H9 (cell line): ENCODE results near the gene UVRAG. TPM values are rescaled to one million over a fixed set of nuclear protein-coding genes. Genes with fewer than 3 reads are reported as not detected.

Experiments
- DNase-seq: peaks from one replicate; pipeline ENCODE4 v3.0.0-alpha.2; 2017
- H2AFZ ChIP-seq: one replicate; pipeline ENCODE4 v1.6.1; 2013; ENCODE audit warnings: mild to moderate bottlenecking, low read length, control low read depth, moderate library complexity
- H2AK5ac ChIP-seq: 2 replicates; pipeline ENCODE4 v1.6.1; 2013; ENCODE audit warnings: low read length, control low read depth, mixed read lengths; ENCODE audit not compliant: insufficient read length
- H2BK120ac ChIP-seq: one replicate; pipeline ENCODE4 v1.6.1; 2013; ENCODE audit warnings: low read depth, mild to moderate bottlenecking, low read length, control low read depth, inconsistent platforms; ENCODE audit not compliant: poor library complexity, severe bottlenecking
- H2BK12ac ChIP-seq: 2 replicates; pipeline ENCODE4 v1.6.1; 2013; ENCODE audit warnings: low read length, control low read depth, mixed read lengths, low read depth; ENCODE audit not compliant: insufficient read length
- H2BK15ac ChIP-seq: 2 replicates; pipeline ENCODE4 v1.6.1; 2013; ENCODE audit warnings: low read depth, low read length, control low read depth
- H2BK20ac ChIP-seq: one replicate; pipeline ENCODE4 v1.6.1; 2013; ENCODE audit warnings: low read depth, mild to moderate bottlenecking, low read length, control low read depth, inconsistent platforms; ENCODE audit not compliant: poor library complexity, severe bottlenecking
- H2BK5ac ChIP-seq: 2 replicates; pipeline ENCODE4 v1.6.1; 2013; ENCODE audit warnings: low read length, control low read depth, mixed read lengths; ENCODE audit not compliant: insufficient read length
- H3K14ac ChIP-seq: 2 replicates; pipeline ENCODE4 v1.6.1; 2013; ENCODE audit warnings: low read length, control low read depth; ENCODE audit not compliant: insufficient read depth
- H3K18ac ChIP-seq: 2 replicates; pipeline ENCODE4 v1.6.1; 2013; ENCODE audit warnings: low read depth, mild to moderate bottlenecking, mixed read lengths, low read length, control low read depth; ENCODE audit not compliant: insufficient read length
- H3K23ac ChIP-seq: 2 replicates; pipeline ENCODE4 v1.6.1; 2013; ENCODE audit warnings: low read length, control low read depth, mixed read lengths, low read depth; ENCODE audit not compliant: insufficient read length
- H3K23me2 ChIP-seq: 2 replicates; pipeline ENCODE4 v1.6.1; 2013; ENCODE audit warnings: low read depth, mild to moderate bottlenecking, mixed read lengths, low read length, control low read depth; ENCODE audit not compliant: insufficient read length, poor library complexity, severe bottlenecking
- H3K27ac ChIP-seq: 2 replicates; pipeline ENCODE4 v1.5.1; 2013; ENCODE audit warnings: low read length, control low read depth, mixed read lengths, low read depth; ENCODE audit not compliant: insufficient read length
- H3K27me3 ChIP-seq: 2 replicates; pipeline ENCODE4 v1.6.1; 2013; ENCODE audit warnings: low read length, control low read depth, inconsistent platforms; ENCODE audit not compliant: insufficient read depth
- H3K4ac ChIP-seq: 2 replicates; pipeline ENCODE4 v1.6.1; 2013; ENCODE audit warnings: low read depth, mild to moderate bottlenecking, control low read depth, inconsistent platforms, low read length, moderate library complexity
- H3K4me1 ChIP-seq: 2 replicates; pipeline ENCODE4 v1.6.1; 2013; ENCODE audit warnings: low read length, control low read depth, inconsistent platforms; ENCODE audit not compliant: insufficient read depth
- H3K4me2 ChIP-seq: 2 replicates; pipeline ENCODE4 v1.6.1; 2013; ENCODE audit warnings: low read length, control low read depth, mixed read lengths; ENCODE audit not compliant: insufficient read length, insufficient read depth
- H3K56ac ChIP-seq: 2 replicates; pipeline ENCODE4 v1.6.1; 2013; ENCODE audit warnings: low read depth, mild to moderate bottlenecking, mixed read lengths, low read length, control low read depth; ENCODE audit not compliant: insufficient read length
- H3K79me1 ChIP-seq: 2 replicates; pipeline ENCODE4 v1.6.1; 2013; ENCODE audit warnings: low read depth, mild to moderate bottlenecking, moderate library complexity, low read length, control low read depth, inconsistent platforms; ENCODE audit not compliant: insufficient read depth, poor library complexity, severe bottlenecking
- H3K79me2 ChIP-seq: 2 replicates; pipeline ENCODE4 v1.6.1; 2013; ENCODE audit warnings: low read length, control low read depth, inconsistent platforms; ENCODE audit not compliant: insufficient read depth
- H3K9ac ChIP-seq: 2 replicates; pipeline ENCODE4 v1.6.1; 2013; ENCODE audit warnings: low read length, control low read depth, mixed read lengths; ENCODE audit not compliant: insufficient read length; ENCODE audit errors: extremely low read depth
- H3K9me3 ChIP-seq: one replicate; pipeline ENCODE4 v1.6.1; 2013; ENCODE audit warnings: low read depth, low read length, inconsistent platforms; ENCODE audit not compliant: control insufficient read depth
- H3T11ph ChIP-seq: one replicate; pipeline ENCODE4 v1.6.1; 2013; ENCODE audit warnings: mild to moderate bottlenecking, low read length, control low read depth, inconsistent platforms
- H4K20me1 ChIP-seq: one replicate; pipeline ENCODE4 v1.6.1; 2013; ENCODE audit not compliant: control insufficient read depth, insufficient read length, insufficient read depth
- H4K5ac ChIP-seq: 2 replicates; pipeline ENCODE4 v1.6.1; 2013; ENCODE audit warnings: low read depth, mild to moderate bottlenecking, mixed read lengths, low read length, control low read depth; ENCODE audit not compliant: insufficient read length
- H4K8ac ChIP-seq: replicated peaks from 2 replicates; pipeline ENCODE4 v1.6.1; 2013; ENCODE audit warnings: low read length, control low read depth, mixed read lengths, low read depth; ENCODE audit not compliant: insufficient read length
- H4K91ac ChIP-seq: 2 replicates; pipeline ENCODE4 v1.6.1; 2013; ENCODE audit warnings: low read depth, mild to moderate bottlenecking, moderate library complexity, mixed read lengths, low read length, control low read depth; ENCODE audit not compliant: insufficient read length
- H3K27ac Mint-ChIP-seq, 3 experiments: 2 replicates in 2 of 3; 3 replicates in 1 of 3; pipeline ENCODE4 v1.8.0; 2020 to 2021; ENCODE audit warnings: mixed read lengths in 3 of 3, mild to moderate bottlenecking in 1 of 3, moderate library complexity in 1 of 3
- H3K27me3 Mint-ChIP-seq: 2 replicates; pipeline ENCODE4 v1.8.0; 2021; ENCODE audit warnings: low read depth, mild to moderate bottlenecking, moderate library complexity, mixed read lengths
- H3K36me3 Mint-ChIP-seq, 3 experiments: 2 replicates in 2 of 3; 3 replicates in 1 of 3; pipeline ENCODE4 v1.8.0; 2020 to 2021; ENCODE audit warnings: low read depth in 3 of 3, mixed read lengths in 3 of 3; ENCODE audit not compliant: insufficient read depth in 1 of 3
- H3K4me1 Mint-ChIP-seq, 2 experiments: 2 replicates each; pipeline ENCODE4 v1.8.0; 2020; ENCODE audit warnings: mixed read lengths in 2 of 2
- H3K4me3 Mint-ChIP-seq, 2 experiments: 2 replicates in 1 of 2; 3 replicates in 1 of 2; pipeline ENCODE4 v1.8.0; 2020 to 2021; ENCODE audit warnings: mild to moderate bottlenecking in 2 of 2, mixed read lengths in 2 of 2, moderate library complexity in 1 of 2
- H3K9me3 Mint-ChIP-seq, 2 experiments: 2 replicates in 1 of 2; 3 replicates in 1 of 2; pipeline ENCODE4 v1.8.0; 2020; ENCODE audit warnings: mild to moderate bottlenecking in 2 of 2, mixed read lengths in 2 of 2, moderate library complexity in 1 of 2
- WGBS: extraction: QIAGEN DNeasy Blood & Tissue Kit; methylation state at CpG from one replicate; pipeline ENCODE4 v1.1.7; 2013; ENCODE audit warnings: missing lambda C conversion rate, low lambda C conversion rate, mixed read lengths; ENCODE audit not compliant: insufficient read length; ENCODE audit errors: extremely low coverage; 5-methylcytosine and 5-hydroxymethylcytosine counted together
- total RNA-seq: library from RNA; stranded (reverse); gene quantifications from 2 replicates; pipeline ENCODE4 v1.2.1, GENCODE V29; 2021
- TF ChIP-seq, protein P1 (sequence below): fragments of 200-600 bp; sonication (generic); conservative IDR thresholded peaks from 3 replicates; pipeline ENCODE4 v1.8.0; 2021; ENCODE audit warnings: antibody characterized with exemption, mild to moderate bottlenecking

Gene UVRAG
- total RNA-seq, 1 experiment from 2014 or later = 18.5 TPM

DNA sequence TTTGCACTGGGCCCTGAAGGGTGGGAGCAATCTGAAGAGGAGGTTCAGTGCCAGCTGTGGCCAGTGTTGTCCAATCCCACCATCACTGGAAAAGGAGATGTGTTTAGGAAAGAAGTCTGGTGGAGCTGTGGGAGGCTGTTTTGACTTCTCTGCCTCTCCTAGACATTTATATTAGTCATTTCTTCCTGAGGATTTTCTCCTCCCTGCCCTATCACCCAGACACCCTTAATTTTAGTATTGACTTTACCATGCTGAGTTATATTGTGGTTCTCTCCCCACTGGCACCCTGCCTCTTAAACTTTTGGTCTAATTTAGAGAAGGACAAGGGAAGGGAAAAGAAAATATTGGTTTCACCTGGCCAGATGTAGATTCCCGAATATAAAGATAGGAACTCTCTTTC, 232.2 kb downstream of the UVRAG start:
- no peak overlapping the region for H2BK12ac ChIP-seq
- H2BK120ac ChIP-seq = no peak overlapping the region
- H3K14ac ChIP-seq = no peak overlapping the region
- Mint-ChIP-seq H3K27me3 (0 out of 2 replicates have a peak, but pooled peaks cover 2% of the 10 kb centered on the region), H3K4me1 (peaks cover 4 to 6% of the 10 kb centered on the region in 2 experiments; a peak in 2 of 4 replicates), H3K4me3 (no peak overlapping the region), H3K36me3 (peaks cover 30 to 50% (median 50%) of the 10 kb centered on the region in 3 experiments), H3K9me3 (peaks cover 28 to 32% of the 10 kb centered on the region in 2 experiments), H3K27ac (no peak overlapping the region)
- H2AK5ac ChIP-seq = no peak overlapping the region
- WGBS = no CpG with 5 or more reads among the region's 1 CpG
- no peak overlapping the region for H4K5ac ChIP-seq
- TF ChIP-seq, protein P1, sequence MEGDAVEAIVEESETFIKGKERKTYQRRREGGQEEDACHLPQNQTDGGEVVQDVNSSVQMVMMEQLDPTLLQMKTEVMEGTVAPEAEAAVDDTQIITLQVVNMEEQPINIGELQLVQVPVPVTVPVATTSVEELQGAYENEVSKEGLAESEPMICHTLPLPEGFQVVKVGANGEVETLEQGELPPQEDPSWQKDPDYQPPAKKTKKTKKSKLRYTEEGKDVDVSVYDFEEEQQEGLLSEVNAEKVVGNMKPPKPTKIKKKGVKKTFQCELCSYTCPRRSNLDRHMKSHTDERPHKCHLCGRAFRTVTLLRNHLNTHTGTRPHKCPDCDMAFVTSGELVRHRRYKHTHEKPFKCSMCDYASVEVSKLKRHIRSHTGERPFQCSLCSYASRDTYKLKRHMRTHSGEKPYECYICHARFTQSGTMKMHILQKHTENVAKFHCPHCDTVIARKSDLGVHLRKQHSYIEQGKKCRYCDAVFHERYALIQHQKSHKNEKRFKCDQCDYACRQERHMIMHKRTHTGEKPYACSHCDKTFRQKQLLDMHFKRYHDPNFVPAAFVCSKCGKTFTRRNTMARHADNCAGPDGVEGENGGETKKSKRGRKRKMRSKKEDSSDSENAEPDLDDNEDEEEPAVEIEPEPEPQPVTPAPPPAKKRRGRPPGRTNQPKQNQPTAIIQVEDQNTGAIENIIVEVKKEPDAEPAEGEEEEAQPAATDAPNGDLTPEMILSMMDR = no peak
- no peak for DNase-seq
- no peaks in the 10 kb centered on the region for H3K79me1 ChIP-seq
- no peaks in the 10 kb centered on the region for H3K23me2 ChIP-seq
- no peak overlapping the region for H3K4me2 ChIP-seq
- no peaks in the 10 kb centered on the region for H3K79me2 ChIP-seq
- no peak overlapping the region for H3K9ac ChIP-seq
- no peaks in the 10 kb centered on the region for H3K4me1 ChIP-seq
- H3K18ac ChIP-seq = no peak overlapping the region
- H4K91ac ChIP-seq = no peak overlapping the region
- H2BK5ac ChIP-seq = no peak overlapping the region
- H4K8ac ChIP-seq = no peak overlapping the region
- H3T11ph ChIP-seq = no peak overlapping the region
- H3K23ac ChIP-seq = no peak overlapping the region
- no peak overlapping the region for H3K4ac ChIP-seq
- no peaks in the 10 kb centered on the region for H4K20me1 ChIP-seq
- H3K9me3 ChIP-seq = peaks cover 17% of the 10 kb centered on the region
- H2BK20ac ChIP-seq = no peak overlapping the region
- H2BK15ac ChIP-seq = no peak overlapping the region
- H3K27ac ChIP-seq = no peak overlapping the region
- no peaks in the 10 kb centered on the region for H3K27me3 ChIP-seq
- no peak overlapping the region for H2AFZ ChIP-seq
- H3K56ac ChIP-seq = no peak overlapping the region
